KG1 (cell line): ENCODE results near the gene COPS2.
"Not testable (repeated sequence)": the region's sequence is repeated elsewhere in the genome, so short reads cannot be mapped to it uniquely, and the experiment has no call there.

Experiments
- DNase-seq: peaks from one replicate; lab custom pipeline; 2025; lab: John Stamatoyannopoulos, UW

The COPS2 gene

DNA sequence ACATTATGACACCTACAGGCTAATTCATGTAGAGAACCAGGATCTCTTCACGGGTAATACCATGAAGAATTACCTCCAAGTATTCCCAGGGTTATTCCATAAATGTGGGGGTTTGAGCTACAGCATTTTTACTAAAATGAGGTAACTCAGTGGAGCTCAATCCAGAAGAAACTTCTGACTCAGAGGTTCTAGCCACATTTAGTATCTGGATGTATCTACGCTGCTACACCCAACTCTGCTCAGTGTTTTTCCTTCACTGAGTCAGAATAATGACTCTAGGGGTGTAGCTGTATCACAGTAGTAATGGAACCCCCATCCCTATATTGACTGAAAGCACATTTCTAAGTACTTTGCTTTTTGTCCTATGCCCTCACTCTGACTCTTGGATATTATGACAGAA lies 52.4 kb downstream of the COPS2 start:
- no peak for DNase-seq

DNA sequence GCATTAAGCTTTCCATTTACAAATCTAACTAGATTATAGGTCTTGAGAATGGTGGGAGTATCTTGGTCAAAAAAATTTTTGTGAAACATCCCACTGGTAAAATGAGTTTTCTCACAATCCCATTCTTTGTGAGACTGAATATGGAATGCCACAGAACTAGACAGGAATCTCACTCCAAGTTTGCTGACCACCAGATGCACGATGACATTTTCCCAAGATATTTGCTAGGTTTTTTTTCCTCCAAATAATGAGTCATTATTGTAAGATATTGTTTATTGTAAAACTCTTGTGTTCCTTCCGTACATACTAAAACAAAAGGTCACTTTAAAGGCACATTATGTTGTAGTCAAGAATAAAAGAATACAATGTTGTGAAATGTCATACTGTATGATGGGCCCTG lies 53.9 kb downstream of the COPS2 start:
- DNase-seq: no peak

DNA sequence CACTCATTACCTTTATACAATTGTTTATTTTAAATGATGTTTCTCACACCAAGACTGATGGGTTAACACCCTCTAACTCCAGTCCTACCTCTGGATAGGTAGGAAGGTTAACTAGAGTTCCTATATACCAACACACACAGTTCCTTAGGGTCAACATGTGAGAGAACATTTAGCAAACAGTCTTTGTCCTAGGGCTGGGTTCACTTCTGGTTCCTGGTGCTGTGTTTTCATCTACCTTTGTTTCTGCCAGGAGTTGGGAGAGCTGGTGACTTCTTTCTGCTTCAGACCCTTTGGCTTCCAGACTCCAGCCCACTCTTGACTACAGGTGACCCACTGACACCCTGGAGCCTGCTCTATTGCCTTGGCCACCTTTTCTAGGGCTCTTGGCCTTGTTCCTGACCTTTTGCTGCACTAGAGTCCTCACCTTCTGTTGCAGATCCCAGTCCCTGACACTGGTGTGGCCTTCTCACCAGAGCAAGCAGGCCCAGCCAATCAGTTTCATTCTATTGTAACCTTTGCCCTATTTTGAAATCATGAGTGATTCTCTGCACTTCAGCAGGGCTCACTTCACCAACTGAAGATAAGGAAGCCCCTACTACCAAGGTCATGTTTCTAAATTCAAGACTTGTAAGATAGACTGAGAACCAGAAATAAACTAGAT lies 59.2 kb downstream of the COPS2 start:
- no peak for DNase-seq

DNA sequence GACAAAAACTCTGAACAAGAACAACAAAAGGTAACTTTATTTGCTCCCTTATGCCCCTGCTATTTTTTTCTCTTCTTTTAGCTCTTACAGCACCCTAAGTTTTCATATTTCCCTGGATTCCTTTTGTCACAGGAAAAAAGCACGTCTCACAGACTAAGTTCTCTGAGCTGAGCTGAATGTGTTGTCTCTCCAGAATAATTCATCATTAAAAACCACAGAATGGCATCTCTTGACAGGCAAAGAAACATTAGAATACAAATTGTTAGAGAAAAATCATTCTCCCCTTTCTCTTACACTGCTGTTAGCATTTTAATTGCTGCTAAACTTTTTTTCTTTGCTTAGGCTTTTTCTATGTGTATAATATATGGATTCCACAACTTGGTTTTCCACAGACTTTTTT lies 60.5 kb downstream of the COPS2 start:
- no peak for DNase-seq

DNA sequence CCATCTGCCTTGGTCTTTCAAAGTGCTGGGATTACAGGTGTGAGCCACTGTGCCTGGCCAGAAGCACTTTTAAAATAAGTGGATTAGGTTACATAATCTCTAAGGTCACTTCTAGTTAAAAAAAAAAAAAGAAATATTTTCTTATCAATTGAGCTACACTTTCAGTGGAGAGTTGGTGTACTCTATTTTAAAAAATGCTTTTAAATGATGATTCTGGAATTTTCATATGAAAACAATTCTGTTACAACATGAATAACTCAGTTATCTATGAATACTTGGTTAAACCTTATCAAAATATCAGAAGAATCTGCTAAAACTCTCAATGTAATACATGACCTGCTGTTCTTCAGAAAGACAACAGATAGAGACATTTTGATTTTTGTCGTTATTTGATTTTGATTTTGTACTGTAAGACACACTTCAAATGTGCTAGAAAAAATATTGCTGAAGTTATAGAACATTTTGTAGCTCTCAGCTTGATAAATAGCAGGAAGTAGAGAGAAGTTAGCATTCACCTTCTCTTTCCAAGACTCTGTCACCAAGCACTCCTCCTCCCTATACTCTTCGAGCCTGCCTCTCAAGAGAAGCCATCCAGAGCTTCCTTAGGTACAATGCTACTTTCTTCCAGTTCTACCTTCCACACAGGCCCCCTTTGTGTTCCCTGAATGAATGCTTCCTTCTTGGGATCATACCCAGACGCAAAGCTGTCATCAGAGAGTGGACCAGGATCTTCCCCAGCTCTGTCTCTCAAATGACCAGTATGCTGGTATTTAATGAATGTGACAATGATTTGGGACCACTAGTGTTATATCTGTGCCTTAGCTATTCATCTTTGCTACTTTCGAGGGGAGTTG lies 61.9 kb downstream of the COPS2 start:
- DNase-seq: no peak

DNA sequence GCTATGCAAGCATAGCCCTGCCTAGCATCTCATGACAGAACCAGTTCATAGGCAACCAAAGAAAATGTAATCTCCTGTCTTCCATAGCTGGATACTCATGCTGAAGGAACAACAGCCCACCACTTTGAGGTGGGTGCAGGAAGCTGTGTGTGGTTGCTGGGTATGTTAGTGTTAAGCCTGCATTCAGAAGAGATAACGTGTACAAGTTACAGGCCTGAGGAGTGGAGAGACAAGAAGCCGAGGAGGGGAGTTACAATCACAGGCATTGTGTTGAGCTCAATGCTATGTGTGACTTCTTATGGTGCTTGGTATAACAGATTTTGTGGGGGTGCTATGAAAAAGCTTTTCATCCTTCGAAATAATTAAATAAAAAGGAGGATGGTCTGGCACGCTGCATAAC lies 66.4 kb downstream of the COPS2 start:
- DNase-seq: no peak

DNA sequence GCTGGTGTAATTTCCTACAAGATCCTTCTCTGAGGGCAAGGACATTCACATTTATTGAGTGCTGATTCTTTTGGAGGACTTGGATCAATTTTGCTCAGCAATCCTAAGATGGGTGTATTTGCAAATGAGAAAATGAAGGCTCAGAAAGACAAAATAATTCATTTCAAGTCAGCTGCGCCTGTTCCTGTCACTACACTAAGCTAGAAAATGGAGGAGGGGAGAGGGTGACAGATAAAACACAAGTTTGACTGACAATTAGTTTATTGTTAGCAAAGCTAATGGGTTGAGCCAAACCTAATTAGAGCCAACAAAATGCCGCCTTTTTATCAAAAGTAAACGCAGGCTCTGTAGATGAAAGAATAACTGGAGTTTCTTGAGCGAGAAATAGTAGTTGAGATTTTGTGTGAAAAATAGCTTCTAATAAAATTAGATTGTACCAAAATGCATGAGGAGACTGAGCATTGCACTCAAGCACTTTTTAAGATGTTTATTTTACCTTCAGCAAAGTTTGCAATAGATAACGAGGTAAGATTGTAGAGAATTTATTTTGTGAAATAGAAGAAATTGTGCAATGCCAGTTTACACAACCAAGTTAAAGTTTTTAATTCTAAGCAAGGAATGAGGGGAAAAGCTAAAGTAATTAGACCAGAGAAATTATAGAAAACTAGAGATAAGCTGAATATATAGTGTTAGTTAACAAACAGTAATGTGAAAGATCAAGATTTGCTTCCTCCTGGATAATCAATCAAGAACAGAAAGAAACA lies 69.5 kb downstream of the COPS2 start:
- no peak for DNase-seq

DNA sequence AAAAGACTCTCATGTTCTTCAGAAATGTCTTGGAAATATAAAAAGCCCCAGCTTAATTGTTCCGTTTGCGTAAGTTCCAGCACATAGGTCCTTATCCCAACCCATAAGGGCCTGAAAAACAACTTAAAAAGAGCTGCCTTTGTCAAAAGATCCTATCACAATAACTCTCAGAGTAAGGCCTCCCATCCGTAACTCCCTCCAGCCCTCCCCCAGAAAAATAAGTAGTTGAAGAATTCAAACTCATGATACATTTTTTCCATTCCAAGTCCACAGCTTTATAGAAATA lies 71.2 kb downstream of the COPS2 start:
- DNase-seq: no peak

DNA sequence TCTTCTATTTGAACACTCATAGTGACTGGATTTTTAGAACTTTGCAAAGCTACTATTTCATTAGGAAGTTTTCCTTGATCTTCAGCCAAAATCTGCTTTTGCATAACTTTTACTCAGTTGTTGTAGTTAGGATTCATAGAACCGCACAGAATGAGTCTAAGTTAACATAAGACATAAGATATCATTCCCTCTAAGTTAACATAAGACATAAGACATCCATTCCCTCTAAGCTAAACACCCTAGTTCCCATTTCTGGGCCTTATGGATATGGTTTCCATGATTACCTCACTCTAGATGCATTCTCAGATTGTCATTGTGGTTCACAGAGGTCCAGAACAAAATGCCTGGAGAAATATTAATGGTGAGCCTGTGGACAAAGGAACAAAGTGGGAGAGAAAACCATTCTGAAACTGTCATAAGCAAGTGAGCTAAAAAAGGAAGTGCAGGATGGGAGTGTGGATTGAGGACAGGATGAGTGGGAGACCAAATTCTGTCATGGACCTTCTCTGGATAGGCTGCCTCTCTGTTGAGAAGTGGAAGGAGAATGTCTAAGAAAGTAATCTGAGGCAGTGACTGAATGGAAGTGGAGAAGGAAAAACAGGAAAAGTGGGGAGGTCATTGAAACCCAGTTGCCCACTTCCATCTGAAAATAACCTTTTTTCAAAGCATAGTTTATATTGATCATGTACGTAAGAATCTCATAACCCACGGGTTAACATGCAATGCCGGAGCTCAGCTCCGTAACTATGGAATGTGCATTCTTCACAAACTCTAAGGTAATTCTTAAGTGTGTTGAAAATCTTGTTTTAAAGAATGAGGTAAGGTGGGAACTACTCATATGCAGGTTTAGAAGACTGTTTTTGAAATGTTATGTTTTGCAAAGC lies 71.8 kb downstream of the COPS2 start:
- no peak for DNase-seq

DNA sequence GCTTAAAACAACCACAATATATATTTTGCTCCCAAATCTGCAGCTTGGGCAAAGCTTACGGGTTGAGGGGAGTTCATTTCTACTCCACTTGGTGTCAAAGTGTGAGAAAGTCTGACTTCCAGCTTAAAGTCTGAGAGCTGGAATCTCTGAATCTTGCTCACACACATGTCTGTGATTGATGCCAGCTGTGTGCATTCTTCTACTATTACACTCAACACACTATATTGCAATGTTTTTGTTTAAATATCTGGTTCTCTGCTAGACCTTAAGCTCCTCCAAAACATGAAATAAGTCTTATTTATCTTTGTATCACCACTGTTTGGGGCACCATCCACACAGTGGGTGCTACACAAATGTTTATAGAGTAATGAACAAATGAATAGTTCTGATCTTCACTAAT lies 72.4 kb downstream of the COPS2 start:
- DNase-seq: no peak

DNA sequence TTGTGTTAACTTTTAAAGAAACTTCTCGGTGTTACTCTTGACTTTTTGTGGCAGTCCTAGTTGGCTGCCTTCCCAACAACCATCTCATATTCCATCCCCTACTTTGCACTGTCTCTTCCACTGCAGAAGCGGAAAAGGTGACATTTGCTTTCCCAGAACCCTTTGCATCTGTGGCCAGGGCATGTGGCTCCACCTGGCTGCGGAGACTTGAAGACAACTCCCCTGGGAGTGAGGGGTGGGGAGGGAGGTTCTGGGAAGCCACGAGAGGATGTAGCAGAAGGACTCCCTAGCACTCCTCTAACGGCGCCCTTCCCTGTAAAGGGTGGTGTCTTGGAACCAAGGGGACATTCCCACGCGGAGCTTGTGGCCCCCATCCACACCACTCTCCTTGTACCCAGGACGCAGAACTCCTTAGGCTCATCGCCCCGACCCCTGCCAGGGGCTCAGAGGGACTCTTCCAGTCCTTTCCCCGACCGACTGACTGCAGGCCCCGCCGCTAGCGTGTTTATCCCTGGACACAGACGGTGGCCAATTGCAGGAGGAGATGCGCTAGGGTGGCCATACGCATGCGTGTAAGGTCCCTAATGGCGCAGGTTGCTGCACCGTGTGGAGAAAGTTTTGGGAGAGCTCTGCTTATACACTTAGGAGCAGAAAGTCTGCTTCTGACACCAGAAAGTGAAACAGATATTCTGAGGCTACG lies 75.9 kb downstream of the COPS2 start:
- DNase-seq: no peak

DNA sequence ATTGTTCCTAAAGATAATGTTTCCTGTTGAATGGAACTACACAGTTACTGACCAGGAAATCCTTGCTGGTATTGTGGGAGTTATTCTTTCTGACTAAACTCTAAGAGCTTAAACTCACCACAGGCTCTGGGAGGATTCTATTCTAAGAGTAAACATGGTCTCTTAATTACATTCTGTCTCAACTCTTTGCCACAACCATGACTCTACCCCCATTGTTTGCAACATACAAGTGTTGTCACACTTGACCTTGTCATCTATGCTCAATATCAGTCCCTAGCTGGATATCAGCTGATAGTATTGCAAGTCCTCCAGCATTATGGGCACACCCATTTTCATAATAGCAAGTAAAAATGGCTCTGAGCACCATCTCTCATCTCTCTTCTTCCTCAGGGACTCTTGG lies 79.5 kb downstream of the COPS2 start:
- DNase-seq: no peak

DNA sequence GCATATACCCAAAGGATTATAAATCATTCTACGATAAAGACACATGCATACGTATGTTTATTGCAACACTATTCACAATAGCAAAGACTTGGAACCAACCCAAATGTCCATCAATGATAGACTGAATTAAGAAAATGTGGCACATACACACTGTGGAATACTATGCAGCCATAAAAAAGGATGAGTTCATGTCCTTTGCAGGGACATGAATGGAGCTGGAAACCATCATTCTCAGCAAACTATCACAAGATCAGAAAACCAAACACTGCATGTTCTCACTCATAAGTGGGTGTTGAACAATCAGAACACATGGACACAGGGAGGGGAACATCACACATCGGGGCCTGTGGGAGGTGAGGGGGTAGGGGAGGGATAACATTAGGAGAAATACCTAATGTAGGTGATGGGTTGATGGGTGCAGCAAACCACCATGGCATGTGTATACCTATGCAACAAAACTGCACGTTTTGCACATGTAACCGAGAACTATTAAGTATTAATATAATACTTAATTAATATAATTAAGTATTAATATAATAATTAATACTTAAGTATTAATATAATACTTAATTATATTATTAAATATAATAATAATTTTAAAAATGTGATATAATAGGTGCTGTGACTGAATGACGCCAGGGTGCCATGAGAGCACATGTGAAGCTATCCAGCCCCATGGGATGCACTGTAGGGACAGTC lies 80.7 kb downstream of the COPS2 start:
- DNase-seq: not testable (repeated sequence)
